Muscle of back (tissue), 11 donors: ENCODE measurements around the gene PTCRA. TPM values are rescaled to one million over a fixed set of nuclear protein-coding genes. Genes with fewer than 3 reads are reported as not detected.
"Not testable (repeated sequence)": the region's sequence is repeated elsewhere in the genome, so short reads cannot be mapped to it uniquely, and the experiment has no call there.

Source experiments
- DNase-seq, 3 donors: peaks; one replicate each; pipeline versions ENCODE4 v3.0.0 to v3.0.0-alpha.2; 2013
- polyA plus RNA-seq, 10 donors: library from polyadenylated mRNA; unstranded; fragments of 120-200 nt; gene quantifications; one replicate each; pipeline ENCODE4 v1.2.1, GENCODE V29; 2013; ENCODE audit not compliant: insufficient read length in 10 of 10

Gene PTCRA
- polyA plus RNA-seq, 10 donors = not detected

- no peak for DNase-seq
These were observed 23.9 kb downstream of the PTCRA start for GRCh38 chr6:42939810-42940167.

DNA sequence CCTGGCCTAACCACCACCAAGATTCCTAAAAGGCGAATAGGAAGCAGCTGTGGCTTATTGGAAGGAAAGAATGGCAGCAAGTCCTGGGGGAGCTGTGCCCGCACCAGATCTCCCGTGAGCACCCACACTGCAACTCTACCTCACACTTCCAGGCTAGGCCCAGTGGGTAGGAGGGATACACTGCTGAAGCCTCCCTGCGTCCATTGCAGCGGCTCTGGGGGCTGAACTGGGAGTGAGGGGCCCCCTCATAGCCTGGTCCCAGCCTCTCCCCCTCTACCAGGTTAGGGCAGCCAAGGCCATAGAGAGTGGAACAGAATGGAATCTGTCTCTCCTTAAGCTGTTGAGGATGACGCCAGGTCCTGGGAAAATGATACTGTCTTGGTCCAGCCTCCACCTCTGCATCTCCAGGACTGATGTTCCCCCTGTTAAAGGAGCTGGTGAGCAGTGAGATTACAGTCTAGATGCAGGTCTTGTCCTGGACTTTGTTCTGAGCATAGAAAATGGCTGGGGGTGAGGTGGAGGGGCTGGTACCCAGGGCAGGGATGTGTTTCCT is 24.7 kb downstream of the PTCRA start:
- DNase-seq = no peak

DNA sequence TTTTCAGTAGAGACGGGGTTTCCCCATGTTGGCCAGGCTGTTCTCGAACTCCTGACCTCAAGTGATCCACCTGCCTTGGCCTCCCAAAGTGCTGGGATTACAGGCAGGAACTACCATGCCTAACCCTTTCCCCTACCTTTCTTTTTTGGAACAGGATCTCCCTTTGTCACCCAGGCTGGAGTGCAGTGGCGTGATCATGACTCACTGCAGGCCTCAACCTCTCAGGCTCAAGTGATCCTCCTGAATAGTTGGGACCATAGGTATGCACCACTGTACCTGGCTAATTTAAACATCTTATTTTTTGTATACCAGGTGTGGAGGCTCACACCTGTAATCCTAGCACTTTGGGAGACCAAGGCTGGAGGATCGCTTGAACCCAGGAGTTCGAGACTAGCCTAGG is 25.5 kb downstream of the PTCRA start:
- DNase-seq = not testable (repeated sequence)

GRCh38 chr6:42942444-42942843 is 26.6 kb downstream of the PTCRA start:
- DNase-seq = no peak

DNA sequence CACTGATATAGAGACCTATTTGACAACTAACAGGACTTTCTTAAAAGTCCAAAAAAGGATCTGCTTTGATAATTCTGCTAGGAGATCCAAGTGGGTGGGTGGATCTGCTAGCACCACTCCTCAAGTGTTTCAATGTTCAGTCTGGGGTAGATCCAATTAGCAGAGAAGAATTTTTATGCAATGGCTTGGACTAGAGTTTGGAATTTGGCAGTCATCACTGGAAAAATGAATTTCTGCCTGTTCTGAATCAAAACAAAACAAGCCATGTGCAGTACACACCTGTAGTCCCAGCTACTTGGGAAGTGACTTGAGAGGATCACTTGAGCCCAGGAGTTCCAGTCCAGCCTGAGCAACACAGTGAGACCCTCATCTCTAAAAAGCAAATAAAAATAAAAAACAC is 32.1 kb downstream of the PTCRA start:
- peak in 1 of 3 donors; percentile 51 for DNase-seq

DNA sequence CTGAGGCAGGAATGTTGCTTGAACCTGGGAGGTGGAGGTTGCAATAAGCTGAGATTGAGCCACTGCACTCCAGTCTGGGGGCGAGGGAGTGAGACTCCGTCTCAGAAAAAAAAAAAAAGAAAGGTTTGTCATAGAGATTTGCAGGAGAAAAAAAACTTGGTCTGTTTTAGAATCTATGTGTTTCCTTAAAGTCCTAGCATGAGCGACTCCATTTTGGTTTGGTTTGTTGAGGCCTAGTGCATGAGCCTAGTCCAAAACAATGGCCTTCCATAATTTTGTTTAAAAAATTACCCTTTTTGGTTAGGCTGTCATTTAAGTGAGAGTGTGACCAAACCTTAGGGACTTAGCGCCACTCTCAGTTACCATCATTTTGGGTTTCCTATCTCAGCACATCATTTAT is 36.5 kb downstream of the PTCRA start:
- DNase-seq = no peak

- not testable (repeated sequence) for DNase-seq
These were observed 38.6 kb downstream of the PTCRA start for GRCh38 chr6:42954405-42954804.

DNA sequence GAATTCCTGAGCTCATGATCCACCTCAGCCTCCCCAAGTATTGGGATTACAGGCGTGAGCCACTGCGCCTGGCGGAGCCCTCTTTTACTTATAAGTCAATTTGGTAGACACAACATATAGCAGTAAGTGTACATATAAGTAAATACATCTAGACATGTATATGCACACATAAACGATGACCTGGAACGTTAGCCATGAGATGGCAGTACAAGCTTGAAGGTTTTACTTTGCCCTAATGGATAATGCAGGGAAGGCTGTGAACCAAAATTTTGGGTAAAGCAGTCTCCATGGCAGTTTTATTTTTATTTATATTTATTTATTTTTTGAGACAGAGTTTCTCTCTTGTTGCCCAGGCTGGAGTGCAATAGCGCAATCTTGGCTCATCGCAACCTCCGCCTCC is 42.3 kb downstream of the PTCRA start:
- DNase-seq = no peak

DNA sequence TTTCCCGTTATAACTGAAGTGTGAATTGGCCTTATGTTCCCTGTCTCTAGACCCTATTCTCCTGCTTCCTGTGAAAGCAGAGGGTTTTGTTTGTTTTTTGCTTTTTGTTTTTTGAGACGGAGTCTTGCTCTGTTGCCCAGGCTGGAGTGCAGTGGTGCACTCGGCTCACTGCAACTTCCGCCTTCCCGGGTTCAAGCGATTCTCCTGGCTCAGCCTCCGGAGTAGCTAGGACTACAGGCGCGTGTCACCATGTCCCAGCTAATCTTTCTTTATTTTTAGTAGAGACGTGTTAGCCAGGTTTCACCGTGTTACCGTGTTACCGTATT is 44.0 kb downstream of the PTCRA start:
- no peak for DNase-seq

DNA sequence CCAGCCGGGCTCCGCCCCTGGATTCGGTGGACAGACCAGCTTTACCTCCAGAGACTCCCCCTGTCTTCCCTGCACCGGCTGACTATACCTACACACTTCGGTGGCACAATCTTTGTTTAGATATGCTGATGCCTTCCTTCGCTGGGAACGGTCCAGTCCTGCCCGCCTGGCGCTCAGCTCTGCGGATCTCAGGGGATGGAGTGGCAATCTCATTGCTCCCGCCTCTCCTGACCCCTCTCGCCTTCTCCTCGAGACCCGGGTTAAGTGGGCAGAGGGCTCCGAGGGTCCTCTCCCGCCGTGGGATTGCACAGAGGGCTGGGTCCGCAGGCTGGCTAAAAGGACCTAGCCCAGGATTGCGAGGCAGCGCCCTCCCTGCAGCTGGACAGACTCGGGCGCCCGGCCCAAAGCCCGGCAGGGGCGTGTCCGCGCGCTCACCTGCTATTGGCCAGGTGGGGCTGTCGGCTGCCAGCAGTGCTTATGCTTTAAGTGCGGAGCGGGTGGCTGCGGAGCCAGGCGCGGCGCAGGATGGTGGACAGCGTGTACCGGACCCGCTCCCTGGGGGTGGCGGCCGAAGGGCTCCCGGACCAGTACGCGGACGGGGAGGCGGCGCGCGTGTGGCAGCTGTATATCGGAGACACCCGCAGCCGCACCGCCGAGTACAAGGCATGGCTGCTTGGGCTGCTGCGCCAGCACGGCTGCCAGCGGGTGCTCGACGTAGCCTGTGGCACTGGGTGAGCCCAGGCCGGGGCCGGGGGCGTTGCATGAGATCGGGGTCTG is 44.6 kb downstream of the PTCRA start, which contains the start of gene GNMT:
TSS of gene GNMT (plus strand) at position 512 of the 777 bp plus-strand sequence. CDS start at position 526, 14 bp downstream.
- DNase-seq = peak in 2 of 3 donors; percentile 16 to 60

GRCh38 chr6:42961020-42961470 is 45.2 kb downstream of the PTCRA start:
- DNase-seq = no peak

DNA sequence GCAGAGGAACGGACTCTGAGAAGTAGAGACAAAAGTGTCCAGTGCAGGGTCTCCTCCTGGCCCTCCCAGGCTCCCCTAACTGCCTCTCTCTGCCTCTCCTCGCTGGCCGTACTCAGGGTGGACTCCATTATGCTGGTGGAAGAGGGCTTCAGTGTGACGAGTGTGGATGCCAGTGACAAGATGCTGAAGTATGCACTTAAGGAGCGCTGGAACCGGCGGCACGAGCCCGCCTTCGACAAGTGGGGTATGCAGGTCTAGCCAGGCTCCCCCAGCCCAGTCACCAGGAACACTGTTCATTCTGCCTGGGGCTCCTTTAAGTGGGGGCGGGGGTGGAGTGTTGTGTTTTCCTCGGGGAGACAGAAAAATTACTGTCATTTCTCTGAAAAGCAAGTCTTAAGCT is 46.2 kb downstream of the PTCRA start:
- DNase-seq = no peak

- DNase-seq = no peak
These were observed 46.8 kb downstream of the PTCRA start for GRCh38 chr6:42962502-42963178.

GRCh38 chr6:42963179-42963854 is 47.5 kb downstream of the PTCRA start:
- no peak for DNase-seq

- DNase-seq = peak in 1 of 3 donors; percentile 34
These were observed 48.2 kb downstream of the PTCRA start for GRCh38 chr6:42963855-42964605.

DNA sequence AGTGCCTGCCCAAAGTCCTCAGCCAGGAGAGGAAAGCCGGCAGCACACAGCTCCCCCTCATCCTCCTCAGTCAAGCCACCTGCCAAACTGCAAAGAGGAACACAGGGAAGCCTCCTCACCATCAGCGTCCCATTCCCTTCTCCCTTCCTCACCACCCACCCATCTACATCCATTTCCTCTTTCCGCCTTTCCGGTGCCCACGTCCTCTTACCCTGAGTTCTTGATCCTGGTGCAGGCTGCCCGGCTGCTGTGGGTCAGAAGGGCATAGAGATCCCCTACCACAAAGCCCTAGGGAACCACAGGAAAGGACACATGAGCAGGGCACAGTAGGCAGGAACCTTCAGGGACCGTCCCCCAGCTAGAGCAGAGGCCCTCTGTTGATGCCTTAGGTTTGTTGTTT is 50.7 kb downstream of the PTCRA start:
- DNase-seq = no peak

DNA sequence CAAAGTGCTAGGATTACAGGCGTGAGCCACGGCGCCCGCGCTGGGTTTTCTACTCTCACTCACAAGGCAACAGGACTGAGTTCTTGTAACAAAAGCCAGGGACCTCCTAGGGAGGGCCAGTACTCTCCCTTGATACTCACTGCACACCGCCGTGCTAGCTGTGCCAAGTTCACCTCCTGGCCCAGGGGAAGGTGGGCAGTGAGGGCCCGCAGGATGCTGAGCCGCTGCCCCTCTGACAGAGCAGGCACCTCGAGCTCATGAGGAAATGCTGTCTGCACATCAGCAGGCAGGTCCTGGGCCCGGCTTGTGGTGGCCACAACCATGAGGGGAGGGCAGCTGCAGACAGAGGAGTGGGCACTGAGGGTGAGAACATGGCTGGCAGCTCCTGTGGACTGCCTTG is 51.4 kb downstream of the PTCRA start:
- no peak for DNase-seq

DNA sequence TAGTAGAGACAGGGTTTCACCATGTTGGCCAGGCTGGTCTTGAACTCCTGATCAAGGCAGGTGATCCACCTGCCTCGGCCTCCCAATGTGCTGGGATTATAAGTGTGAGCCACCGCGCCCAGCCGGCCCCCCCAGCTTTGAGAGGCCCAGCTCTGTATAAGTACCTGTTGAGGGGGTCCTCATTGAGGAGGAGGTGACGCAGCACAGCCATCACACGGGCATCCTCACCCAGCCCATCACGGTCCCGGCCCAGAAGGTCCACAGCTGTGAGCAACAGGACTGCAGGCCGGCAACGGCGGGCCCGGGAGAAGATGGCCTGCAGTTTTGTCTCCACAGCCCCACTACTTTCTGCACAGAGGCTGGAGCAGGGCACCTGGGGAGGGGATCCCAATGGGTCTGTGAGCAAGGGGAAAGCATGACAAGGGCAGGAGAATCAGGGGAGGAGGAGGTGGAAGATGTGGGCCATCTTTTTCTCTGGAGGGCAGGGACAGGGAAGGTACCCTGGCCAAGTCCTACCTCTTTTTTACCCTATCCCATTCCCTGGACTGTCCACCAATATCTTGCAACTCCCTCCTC is 52.4 kb downstream of the PTCRA start:
- no peak for DNase-seq

GRCh38 chr6:42968783-42969182 is 52.9 kb downstream of the PTCRA start:
- DNase-seq = no peak

DNA sequence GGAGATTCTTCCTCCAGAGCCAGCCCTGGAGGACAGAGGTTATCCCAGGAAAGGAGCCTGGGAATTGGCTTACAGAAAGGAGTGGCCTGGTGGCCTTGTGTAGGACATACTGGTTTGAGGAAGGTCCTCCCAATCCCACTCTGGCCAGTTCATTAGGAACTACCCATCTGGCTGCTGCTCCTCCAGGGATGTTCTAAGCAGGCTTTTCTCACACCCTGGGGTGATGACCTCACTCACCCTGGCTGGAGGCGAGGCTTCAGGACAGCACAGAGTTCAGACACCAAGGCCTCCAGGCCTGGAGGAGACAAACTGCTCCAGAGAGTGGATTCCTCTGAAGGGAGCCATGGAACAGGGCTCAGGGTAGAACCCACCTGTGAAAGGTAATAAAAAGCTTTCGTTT is 53.6 kb downstream of the PTCRA start:
- no peak for DNase-seq

- no peak for DNase-seq
These were observed 54.1 kb downstream of the PTCRA start for GRCh38 chr6:42969934-42970333.
